Calu3 (cell line): ENCODE measurements around the gene MAT1A. TPM values are rescaled to one million over a fixed set of nuclear protein-coding genes. Genes with fewer than 3 reads are reported as not detected.
"Not testable (repeated sequence)": the region's sequence is repeated elsewhere in the genome, so short reads cannot be mapped to it uniquely, and the experiment has no call there.

Experiments used
- BruUV-seq: library from RNA; stranded (reverse); fragments of 400-500 nt; replicated peaks from 2 replicates; lab custom pipeline; 2021; lab: Mats Ljungman, UMichigan
- CTCF ChIA-PET: fragments of 300-600 bp; sonication (Branson Sonifier 250); formaldehyde crosslinking; loops from one replicate; lab custom pipeline; 2022; ENCODE audit warnings: antibody characterized with exemption; lab: Charles Lee
- DNase-seq: peaks from one replicate; pipeline ENCODE4 v3.0.0; 2022
- H3K27ac Mint-ChIP-seq: one replicate; pipeline ENCODE4 v1.8.0; 2022; ENCODE audit warnings: mixed read lengths; ENCODE audit not compliant: unreplicated experiment
- H3K27me3 Mint-ChIP-seq: one replicate; pipeline ENCODE4 v1.8.0; 2022; ENCODE audit warnings: mixed read lengths; ENCODE audit not compliant: unreplicated experiment
- H3K36me3 Mint-ChIP-seq: one replicate; pipeline ENCODE4 v1.8.0; 2022; ENCODE audit warnings: mild to moderate bottlenecking, moderate library complexity, mixed read lengths; ENCODE audit not compliant: insufficient read depth, unreplicated experiment
- H3K4me1 Mint-ChIP-seq: one replicate; pipeline ENCODE4 v1.8.0; 2022; ENCODE audit warnings: mild to moderate bottlenecking, low read depth, mixed read lengths; ENCODE audit not compliant: unreplicated experiment
- H3K4me3 Mint-ChIP-seq: one replicate; pipeline ENCODE4 v1.8.0; 2022; ENCODE audit warnings: mild to moderate bottlenecking, low read depth, moderate library complexity, mixed read lengths; ENCODE audit not compliant: unreplicated experiment
- H3K9me3 Mint-ChIP-seq: one replicate; pipeline ENCODE4 v1.8.0; 2022; ENCODE audit warnings: low read depth, mixed read lengths; ENCODE audit not compliant: unreplicated experiment
- intact Hi-C: fragments of 100-400 bp; cut with micrococcal nuclease; formaldehyde crosslinking; loops from one replicate; pipeline ENCODE4 v1.10.0; 2022; ENCODE audit not compliant: unreplicated experiment
- total RNA-seq: library from RNA; stranded (reverse); gene quantifications from 2 replicates; pipeline ENCODE4 v1.2.3, GENCODE V29; 2022
- TF ChIP-seq, protein P1 (sequence below): fragments of 200-600 bp; IDR thresholded peaks from one replicate; pipeline ENCODE4 v1.8.0; 2022; ENCODE audit warnings: antibody characterized with exemption; ENCODE audit not compliant: unreplicated experiment

The MAT1A gene
- total RNA-seq, 1 experiment from 2014 or later = not detected

DNA sequence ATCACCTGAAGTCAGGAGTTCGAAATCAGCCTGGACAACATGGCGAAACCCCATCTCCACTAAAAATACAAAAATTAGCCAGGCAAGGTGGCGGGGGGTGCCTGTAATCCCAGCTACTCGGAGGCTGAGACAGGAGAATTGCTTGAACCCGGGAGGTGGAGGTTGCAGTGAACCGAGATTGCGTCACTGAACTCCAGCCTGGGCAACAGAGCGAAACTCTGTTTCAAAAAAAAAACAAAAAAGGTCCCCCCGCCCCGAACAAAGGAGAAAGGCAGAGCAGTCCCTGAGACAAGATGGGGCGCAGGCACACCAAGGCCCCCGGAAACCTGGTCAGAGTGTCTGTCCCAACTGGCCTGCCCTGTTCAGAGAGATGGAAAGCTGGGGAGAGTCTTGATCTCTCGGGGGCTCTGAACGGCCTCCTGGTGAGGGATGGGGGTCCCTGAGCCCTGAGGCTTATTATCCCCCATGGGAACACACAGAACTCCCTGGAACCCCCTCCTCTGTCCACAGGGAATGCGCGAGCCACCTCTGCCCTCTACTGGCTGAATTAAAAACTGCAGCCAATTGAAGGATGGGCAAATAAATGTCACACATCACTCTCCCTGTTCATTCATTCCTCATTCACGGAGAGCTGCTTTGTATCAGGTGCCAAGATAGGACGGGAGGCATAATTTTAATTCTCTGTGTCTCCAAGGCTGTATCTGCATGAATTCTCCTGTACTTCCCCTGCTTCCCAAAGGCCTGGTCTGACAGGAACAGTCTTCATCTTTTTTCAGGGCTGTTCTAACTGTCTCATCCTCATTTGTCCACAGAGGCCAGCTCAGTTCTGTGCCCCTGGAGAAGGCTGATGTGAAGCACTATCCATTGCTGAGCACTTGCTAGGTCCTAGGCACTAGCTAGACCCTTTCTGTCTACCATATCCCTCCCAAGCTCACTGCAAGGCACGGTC lies 28.9 kb downstream of the MAT1A start:
- CTCF ChIA-PET = interaction anchor here (0.9 to 1.1 kb wide), 2 partner anchors 9 to 13 kb away, joined by 3 read pairs; no protein-coding TSS in a partner anchor
- peaks cover 3% of the 10 kb centered on the region for H3K9me3 Mint-ChIP-seq
- no TSS peak for BruUV-seq
- H3K4me1 Mint-ChIP-seq = no peaks in the 10 kb centered on the region
- H3K36me3 Mint-ChIP-seq = no peaks in the 10 kb centered on the region
- H3K27me3 Mint-ChIP-seq = peaks cover 63% of the 10 kb centered on the region
- TF ChIP-seq, protein P1, sequence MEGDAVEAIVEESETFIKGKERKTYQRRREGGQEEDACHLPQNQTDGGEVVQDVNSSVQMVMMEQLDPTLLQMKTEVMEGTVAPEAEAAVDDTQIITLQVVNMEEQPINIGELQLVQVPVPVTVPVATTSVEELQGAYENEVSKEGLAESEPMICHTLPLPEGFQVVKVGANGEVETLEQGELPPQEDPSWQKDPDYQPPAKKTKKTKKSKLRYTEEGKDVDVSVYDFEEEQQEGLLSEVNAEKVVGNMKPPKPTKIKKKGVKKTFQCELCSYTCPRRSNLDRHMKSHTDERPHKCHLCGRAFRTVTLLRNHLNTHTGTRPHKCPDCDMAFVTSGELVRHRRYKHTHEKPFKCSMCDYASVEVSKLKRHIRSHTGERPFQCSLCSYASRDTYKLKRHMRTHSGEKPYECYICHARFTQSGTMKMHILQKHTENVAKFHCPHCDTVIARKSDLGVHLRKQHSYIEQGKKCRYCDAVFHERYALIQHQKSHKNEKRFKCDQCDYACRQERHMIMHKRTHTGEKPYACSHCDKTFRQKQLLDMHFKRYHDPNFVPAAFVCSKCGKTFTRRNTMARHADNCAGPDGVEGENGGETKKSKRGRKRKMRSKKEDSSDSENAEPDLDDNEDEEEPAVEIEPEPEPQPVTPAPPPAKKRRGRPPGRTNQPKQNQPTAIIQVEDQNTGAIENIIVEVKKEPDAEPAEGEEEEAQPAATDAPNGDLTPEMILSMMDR = peak; percentile 93
- H3K27ac Mint-ChIP-seq = no peak overlapping the region
- peak; percentile 67 for DNase-seq
- intact Hi-C loops = loop anchor here (10.0 kb wide), 1 partner anchor 274 kb away; the partner anchor contains the start of gene SH2D4B
- H3K4me3 Mint-ChIP-seq = no peak overlapping the region

DNA sequence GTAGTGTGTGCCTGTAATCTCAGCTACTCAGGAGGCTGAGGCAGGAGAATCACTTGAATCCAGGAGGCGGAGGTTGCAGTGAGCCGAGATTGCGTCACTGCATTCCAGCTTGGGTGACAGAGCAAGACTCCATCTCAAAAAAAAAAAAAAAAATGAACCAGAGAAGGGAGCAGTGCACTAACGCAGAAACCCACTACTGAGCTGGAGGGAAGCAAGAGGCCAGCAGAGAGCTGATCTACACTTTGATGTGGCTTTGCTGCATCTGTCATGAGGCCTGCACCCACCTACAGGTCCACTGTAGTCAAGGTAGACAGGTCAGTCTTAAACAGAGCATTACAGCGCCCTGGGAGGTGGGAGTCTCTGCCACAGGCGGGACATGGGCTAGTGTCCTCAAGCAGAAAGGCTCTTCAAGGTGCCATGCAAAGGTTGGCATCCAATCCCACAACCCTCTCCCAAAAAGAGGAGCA lies 30.0 kb downstream of the MAT1A start:
- CTCF ChIA-PET = interaction anchor here (0.6 to 1.2 kb wide), 2 partner anchors 116 to 494 kb away, joined by 4 to 6 read pairs; no protein-coding TSS in a partner anchor
- TF ChIP-seq, protein P1 = no peak
- no TSS peak for BruUV-seq
- peaks cover 3% of the 10 kb centered on the region for H3K9me3 Mint-ChIP-seq
- H3K4me3 Mint-ChIP-seq = no peak overlapping the region
- H3K27me3 Mint-ChIP-seq = peaks cover 55% of the 10 kb centered on the region
- no peak overlapping the region for H3K27ac Mint-ChIP-seq
- H3K36me3 Mint-ChIP-seq = no peaks in the 10 kb centered on the region
- DNase-seq = no peak
- H3K4me1 Mint-ChIP-seq = no peaks in the 10 kb centered on the region
- intact Hi-C loops = loop anchor here (10.0 kb wide), 1 partner anchor 205 kb away; no protein-coding TSS in a partner anchor

- not testable (repeated sequence) for H3K9me3 Mint-ChIP-seq, BruUV-seq, H3K4me3 Mint-ChIP-seq, H3K4me1 Mint-ChIP-seq, H3K27ac Mint-ChIP-seq, H3K36me3 Mint-ChIP-seq
- peak; percentile 72 for DNase-seq
- intact Hi-C loops = loop anchor here (10.0 kb wide), 1 partner anchor 202 kb away; no protein-coding TSS in a partner anchor
- CTCF ChIA-PET = interaction anchor here (0.7 kb wide), 1 partner anchor 198 kb away, joined by 3 read pairs; no protein-coding TSS in a partner anchor
- TF ChIP-seq, protein P1 = peak; percentile 58
- H3K27me3 Mint-ChIP-seq = peaks cover 53% of the 10 kb centered on the region
These were observed 32.7 kb downstream of the MAT1A start for GRCh38 chr10:80256798-80257197.

GRCh38 chr10:80254726-80255125 lies 34.7 kb downstream of the MAT1A start:
- H3K36me3 Mint-ChIP-seq, H3K27ac Mint-ChIP-seq, H3K9me3 Mint-ChIP-seq, BruUV-seq, CTCF ChIA-PET, DNase-seq, H3K4me1 Mint-ChIP-seq, H3K4me3 Mint-ChIP-seq: not testable (repeated sequence)
- H3K27me3 Mint-ChIP-seq = peaks cover 54% of the 10 kb centered on the region
- intact Hi-C loops = loop anchor here (10.0 kb wide), 1 partner anchor 200 kb away; no protein-coding TSS in a partner anchor

DNA sequence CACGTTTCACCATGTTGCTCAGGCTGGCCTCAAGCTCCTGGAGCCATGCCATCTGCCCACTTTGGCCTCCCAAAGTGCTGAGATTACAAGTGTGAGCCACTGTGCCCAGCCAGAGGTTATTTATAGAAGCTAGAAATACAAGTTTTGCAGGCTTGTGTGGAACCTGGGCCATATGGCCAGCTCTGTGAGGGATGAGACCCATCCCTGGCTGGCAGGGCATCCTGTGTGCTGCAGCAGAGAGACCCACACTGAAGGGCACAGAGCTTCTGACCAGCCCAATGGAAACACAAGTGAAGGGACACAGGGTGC lies 35.5 kb downstream of the MAT1A start:
- intact Hi-C loops = loop anchor here (10.0 kb wide), 1 partner anchor 199 kb away; no protein-coding TSS in a partner anchor
- H3K4me1 Mint-ChIP-seq, H3K9me3 Mint-ChIP-seq, CTCF ChIA-PET, DNase-seq, BruUV-seq, H3K36me3 Mint-ChIP-seq, H3K4me3 Mint-ChIP-seq, H3K27ac Mint-ChIP-seq: not testable (repeated sequence)
- H3K27me3 Mint-ChIP-seq = peaks cover 54% of the 10 kb centered on the region
